ENCODE results near the gene EARS2.

DNA sequence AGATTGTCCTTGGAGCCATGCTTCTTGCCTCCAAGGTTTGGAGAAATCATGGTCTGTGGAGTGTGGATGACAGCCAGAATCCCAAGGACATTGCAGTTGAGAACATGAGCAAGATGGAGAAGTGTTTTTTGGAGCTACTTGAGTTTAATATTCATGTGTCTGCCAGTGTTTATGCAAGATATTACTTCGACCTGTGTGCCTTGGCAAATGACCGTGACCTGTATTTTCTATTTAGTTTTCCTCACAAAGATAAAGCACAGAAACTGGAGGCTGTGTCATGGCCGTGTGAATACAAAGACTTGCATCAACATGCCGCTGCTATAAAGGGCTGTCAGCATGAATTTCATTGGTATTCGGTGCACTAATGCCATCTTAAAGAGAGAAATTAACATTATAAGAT, 55.9 kb downstream of the EARS2 start:
- TF ChIP-seq, protein P1, sequence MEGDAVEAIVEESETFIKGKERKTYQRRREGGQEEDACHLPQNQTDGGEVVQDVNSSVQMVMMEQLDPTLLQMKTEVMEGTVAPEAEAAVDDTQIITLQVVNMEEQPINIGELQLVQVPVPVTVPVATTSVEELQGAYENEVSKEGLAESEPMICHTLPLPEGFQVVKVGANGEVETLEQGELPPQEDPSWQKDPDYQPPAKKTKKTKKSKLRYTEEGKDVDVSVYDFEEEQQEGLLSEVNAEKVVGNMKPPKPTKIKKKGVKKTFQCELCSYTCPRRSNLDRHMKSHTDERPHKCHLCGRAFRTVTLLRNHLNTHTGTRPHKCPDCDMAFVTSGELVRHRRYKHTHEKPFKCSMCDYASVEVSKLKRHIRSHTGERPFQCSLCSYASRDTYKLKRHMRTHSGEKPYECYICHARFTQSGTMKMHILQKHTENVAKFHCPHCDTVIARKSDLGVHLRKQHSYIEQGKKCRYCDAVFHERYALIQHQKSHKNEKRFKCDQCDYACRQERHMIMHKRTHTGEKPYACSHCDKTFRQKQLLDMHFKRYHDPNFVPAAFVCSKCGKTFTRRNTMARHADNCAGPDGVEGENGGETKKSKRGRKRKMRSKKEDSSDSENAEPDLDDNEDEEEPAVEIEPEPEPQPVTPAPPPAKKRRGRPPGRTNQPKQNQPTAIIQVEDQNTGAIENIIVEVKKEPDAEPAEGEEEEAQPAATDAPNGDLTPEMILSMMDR (IDR thresholded peaks at IDR 0.05), result no peak
- TF ChIP-seq POLR2A (IDR thresholded peaks at IDR 0.05), result no peak
- peak in 2 of 3 donors; percentile 33 to 44 for TF ChIP-seq POLR2AphosphoS5 (IDR thresholded peaks at IDR 0.05)
